ENCODE results near the gene GINS2. TPM values are rescaled to one million over a fixed set of nuclear protein-coding genes. Genes with fewer than 3 reads are reported as not detected.

The GINS2 gene
- total RNA-seq, result 87.4 and 93.0 TPM in 2 replicates

DNA sequence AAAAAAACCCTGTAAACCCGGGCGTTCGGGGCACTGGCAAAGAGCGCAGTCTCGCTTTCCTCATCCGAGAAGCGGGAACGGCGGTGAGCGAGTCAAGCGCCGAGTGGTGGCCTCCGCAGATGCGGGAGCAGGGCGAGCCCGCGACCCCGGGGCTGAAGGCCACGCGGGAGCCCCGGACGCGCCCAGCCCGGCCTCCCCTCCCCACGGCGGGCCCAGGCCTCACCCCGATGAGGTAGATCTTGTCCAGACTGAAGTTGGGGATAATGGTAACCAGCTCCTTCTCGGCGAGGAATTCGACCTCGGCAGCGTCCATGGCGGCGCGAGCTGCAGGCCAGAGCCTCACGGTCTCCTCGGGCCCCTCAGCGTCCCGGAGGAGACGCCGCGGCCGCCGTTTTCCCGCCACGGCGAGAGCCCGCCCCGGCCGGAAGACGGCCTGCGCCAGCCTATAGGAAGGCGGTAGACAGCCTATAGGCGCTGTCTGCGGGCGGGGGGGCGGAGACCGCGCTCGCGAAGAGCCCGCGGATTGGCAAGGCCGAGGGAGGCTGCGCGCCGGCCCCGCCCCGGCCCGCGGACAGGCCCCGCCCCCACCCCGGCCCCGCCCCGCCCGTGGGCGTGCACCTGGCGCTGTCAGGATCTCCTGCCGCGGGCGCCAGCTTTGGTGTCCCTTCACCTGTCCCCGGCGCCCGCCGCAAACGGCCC lies at the start of gene GINS2:
GINS2 (minus strand) TSS at position 369 of the 699 bp plus-strand sequence; CDS start at position 313, 56 bp downstream.
- Mint-ChIP-seq H3K27me3 (peaks cover 5% of the 10 kb centered on the region), H3K4me1 (peaks cover 17% of the 10 kb centered on the region), H3K4me3 (peak within 1 kb of the TSS; percentile 84), H3K27ac (peak within 1 kb of the TSS; percentile 78), H3K9me3 (no peaks in the 10 kb centered on the region), H3K36me3 (ENCODE audit: low read depth) (peaks cover 13% of the 10 kb centered on the region)
- DNase-seq, result peak; percentile 97
- intact Hi-C loops (cut with micrococcal nuclease), result loop anchor here (2.0 to 5.0 kb wide), 3 partner anchors 78 to 131 kb away; partner anchors contain the start of genes COX4I1 and EMC8

DNA sequence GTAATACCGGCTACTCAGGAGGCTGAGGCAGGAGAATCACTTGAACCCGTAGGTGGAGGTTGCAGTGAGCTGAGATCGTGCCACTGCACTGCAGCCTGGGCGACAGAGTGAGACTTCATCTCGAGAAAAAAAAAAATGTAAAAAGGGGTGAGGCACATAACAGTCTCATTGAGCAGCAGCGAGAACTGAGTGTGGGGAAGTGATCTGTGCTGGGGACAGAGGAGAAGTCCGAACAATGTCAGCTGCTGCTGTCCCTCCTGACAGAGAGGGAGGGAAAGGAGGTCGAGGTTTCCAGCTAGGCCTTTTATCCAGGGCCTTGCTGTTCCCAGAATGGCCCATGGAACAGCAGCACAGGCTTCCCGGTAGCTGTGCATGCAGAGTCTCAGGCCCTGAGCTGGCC lies 48.2 kb upstream of the GINS2 start:
- Mint-ChIP-seq H3K4me3 (no peak overlapping the region), H3K4me1 (peaks cover 6% of the 10 kb centered on the region)

DNA sequence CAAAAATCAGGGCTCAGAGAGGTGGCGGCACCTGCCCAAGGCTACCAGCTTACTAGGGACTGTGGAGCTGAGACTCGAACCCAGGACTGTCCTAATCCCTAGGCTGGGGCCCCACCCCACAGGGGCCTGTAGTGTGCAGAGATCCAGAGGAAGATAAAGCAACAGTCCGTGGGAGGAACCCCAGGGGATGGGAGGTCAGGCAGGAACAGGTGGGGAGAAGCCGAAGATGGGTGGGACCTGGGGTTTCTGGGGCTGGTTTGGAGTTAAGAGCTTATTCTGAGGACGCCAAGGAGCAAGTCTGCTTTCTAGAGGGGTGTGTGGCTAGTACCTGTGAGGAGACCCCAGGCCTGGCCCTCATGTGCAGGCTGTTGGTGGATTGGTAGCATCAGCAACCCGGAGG lies 47.2 kb upstream of the GINS2 start:
- no peak overlapping the region for H3K27ac Mint-ChIP-seq
- no peaks in the 10 kb centered on the region for H3K27me3 Mint-ChIP-seq
- no peak for DNase-seq
- H3K4me3 Mint-ChIP-seq, result no peak overlapping the region
- H3K4me1 Mint-ChIP-seq, result peaks cover 6% of the 10 kb centered on the region
- H3K9me3 Mint-ChIP-seq, result no peaks in the 10 kb centered on the region
- no peaks in the 10 kb centered on the region for H3K36me3 Mint-ChIP-seq (ENCODE audit: low read depth)
- intact Hi-C loops (cut with micrococcal nuclease), result no loop called here

More for the DNA sequence above, 48.2 kb upstream of the GINS2 start:
- intact Hi-C loops (cut with micrococcal nuclease), result no loop called here
- H3K27ac Mint-ChIP-seq, result no peak overlapping the region
- no peak for DNase-seq
- H3K36me3 Mint-ChIP-seq (ENCODE audit: low read depth), result no peaks in the 10 kb centered on the region
- no peaks in the 10 kb centered on the region for H3K9me3 Mint-ChIP-seq
- no peaks in the 10 kb centered on the region for H3K27me3 Mint-ChIP-seq

DNA sequence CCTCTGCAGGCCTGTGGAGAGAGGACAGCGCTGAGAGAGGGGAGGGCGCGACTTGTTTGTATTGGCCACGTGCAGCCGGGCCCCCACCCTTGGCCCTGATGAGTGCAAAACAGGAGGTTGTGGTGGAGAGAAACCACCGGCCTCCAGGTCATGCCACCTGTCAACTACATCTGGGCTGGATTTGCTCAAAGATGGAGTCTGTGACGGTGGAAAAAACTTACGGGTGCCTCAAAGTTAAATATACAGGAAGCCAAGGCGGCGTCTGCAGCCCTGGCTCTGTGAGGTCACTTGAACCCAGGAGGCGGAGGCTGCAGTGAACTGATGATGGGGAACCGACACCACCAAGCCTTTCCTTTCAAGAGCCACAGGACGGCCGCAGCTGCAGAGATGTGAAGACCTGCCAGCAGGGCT lies 46.5 kb upstream of the GINS2 start:
- Mint-ChIP-seq H3K4me3 (peak overlapping the region; percentile 39), H3K27ac (no peak overlapping the region)

DNA sequence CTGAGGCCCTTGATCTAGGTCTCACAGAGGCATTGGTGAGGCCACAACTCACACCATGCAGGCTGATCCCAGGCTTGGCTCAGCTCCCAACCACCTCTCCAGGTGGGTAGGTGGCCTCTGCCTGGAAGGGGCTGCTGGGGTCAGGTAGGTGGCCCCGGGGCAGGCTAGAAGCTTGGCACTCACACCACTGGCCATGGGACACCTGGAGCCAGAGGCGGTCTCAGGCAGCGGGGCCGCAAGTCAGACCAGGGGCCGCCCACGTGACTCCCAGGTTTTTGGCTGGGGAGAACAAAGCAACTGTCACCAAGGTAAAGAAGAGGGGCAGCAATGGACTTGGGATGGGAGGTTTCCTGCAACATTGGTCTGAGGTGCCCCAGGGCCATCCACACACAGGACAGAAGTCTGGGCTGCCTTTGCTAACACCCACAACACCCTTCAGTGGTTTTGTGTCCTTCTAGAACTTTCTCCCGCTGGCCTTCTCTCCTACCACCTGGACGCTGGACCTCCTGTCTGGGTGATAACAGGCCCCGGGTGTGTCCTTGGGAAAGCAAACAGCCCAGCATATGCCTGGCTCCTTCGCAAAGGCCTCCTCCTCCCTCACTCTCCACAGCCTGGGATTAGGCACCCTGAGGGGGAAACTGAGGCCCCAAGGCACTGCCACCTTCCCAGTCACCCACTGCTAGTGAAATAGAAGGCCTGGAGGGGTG lies 45.7 kb upstream of the GINS2 start:
- H3K36me3 Mint-ChIP-seq (ENCODE audit: low read depth), result no peaks in the 10 kb centered on the region
- no peak overlapping the region for H3K27ac Mint-ChIP-seq
- intact Hi-C loops (cut with micrococcal nuclease), result no loop called here
- peaks cover 6% of the 10 kb centered on the region for H3K4me1 Mint-ChIP-seq
- no peaks in the 10 kb centered on the region for H3K27me3 Mint-ChIP-seq
- no peak for DNase-seq
- peak overlapping the region; percentile 19 for H3K4me3 Mint-ChIP-seq
- no peaks in the 10 kb centered on the region for H3K9me3 Mint-ChIP-seq

More for the DNA sequence above, 46.5 kb upstream of the GINS2 start:
- Mint-ChIP-seq H3K9me3 (no peaks in the 10 kb centered on the region), H3K4me1 (peaks cover 6% of the 10 kb centered on the region), H3K27me3 (no peaks in the 10 kb centered on the region), H3K36me3 (ENCODE audit: low read depth) (no peaks in the 10 kb centered on the region)
- DNase-seq, result peak; percentile 77
- intact Hi-C loops (cut with micrococcal nuclease), result no loop called here

DNA sequence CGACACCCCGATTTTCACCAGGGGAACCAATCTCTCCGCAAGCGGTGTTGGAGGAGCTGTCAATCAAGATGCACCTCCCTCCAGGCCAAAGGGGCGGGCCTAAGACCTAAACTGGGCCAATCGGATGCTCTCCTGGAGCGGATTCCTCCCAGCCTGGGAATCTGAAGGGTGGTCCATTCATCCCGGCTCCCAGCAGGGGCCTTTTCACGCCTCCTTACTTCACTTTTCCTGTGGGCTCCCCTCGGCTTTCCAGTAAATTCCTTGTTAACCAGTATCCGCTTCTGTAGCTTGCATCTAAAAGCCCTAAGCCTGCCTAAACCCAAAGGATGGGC lies 45.1 kb upstream of the GINS2 start:
- H3K4me1 Mint-ChIP-seq, result peaks cover 6% of the 10 kb centered on the region
- no peaks in the 10 kb centered on the region for H3K9me3 Mint-ChIP-seq
- no peak overlapping the region for H3K4me3 Mint-ChIP-seq
- H3K27ac Mint-ChIP-seq, result no peak overlapping the region
- intact Hi-C loops (cut with micrococcal nuclease), result no loop called here
- no peaks in the 10 kb centered on the region for H3K27me3 Mint-ChIP-seq
- H3K36me3 Mint-ChIP-seq (ENCODE audit: low read depth), result no peaks in the 10 kb centered on the region
- DNase-seq, result no peak

DNA sequence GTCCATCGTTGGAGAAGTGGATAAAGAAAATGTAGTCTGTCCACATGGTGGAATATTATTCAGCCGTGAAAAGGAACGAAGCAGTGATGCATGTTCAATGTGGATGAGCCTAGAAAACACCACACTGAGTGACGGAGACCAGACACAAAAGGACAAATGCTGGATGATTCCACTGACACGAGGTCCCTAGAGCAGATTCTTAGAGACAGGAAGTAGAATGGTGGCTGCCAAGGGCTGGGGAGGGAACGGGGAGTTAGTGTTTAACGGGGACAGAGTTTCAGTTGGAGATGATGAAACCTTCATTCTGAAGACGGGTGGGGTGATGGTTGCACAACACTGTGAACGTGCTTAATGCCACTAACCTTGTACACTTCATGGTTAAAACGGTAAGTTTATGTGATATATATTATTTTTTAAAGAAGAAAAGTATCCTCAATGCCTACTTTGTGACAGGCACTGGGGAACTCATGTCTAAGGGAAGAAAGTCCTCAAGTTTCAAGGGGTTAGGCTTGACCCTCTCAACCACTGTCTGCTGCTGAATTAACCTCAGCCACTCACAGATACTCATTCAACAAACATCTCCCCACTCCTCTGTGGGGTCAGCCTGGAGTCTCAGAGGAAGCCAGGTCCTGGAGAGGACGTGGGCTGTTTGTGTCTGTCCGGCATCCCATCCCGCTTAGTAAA lies 44.5 kb upstream of the GINS2 start:
- DNase-seq, result no peak
- intact Hi-C loops (cut with micrococcal nuclease), result no loop called here
- Mint-ChIP-seq H3K27me3 (no peaks in the 10 kb centered on the region), H3K36me3 (ENCODE audit: low read depth) (no peaks in the 10 kb centered on the region), H3K27ac (no peak overlapping the region), H3K4me1 (peaks cover 6% of the 10 kb centered on the region), H3K9me3 (no peaks in the 10 kb centered on the region), H3K4me3 (no peak overlapping the region)

DNA sequence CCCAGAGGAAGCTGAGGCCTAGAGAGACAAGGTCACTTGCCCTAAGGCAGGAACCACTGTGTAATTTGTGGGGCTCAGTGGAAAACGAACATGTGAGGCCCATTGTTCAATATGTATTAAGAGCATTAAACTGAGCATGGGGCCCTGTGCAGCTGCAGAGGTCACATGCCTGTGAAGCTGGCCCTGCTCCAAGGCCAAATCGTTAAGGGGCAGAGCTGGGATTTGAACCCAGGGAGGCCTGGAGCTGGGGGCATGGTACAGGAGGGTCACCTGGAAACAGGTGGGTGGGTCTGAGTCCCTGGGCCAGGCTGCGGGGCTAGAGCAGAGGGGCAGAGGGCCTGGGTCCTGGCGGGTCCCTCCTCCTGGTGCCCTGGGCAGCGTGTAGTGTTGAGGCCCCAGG lies 42.4 kb upstream of the GINS2 start:
- Mint-ChIP-seq H3K4me1 (peaks cover 6% of the 10 kb centered on the region), H3K4me3 (no peak overlapping the region), H3K9me3 (no peaks in the 10 kb centered on the region), H3K27ac (no peak overlapping the region), H3K27me3 (no peaks in the 10 kb centered on the region), H3K36me3 (ENCODE audit: low read depth) (no peaks in the 10 kb centered on the region)
- no peak for DNase-seq
- intact Hi-C loops (cut with micrococcal nuclease), result no loop called here

DNA sequence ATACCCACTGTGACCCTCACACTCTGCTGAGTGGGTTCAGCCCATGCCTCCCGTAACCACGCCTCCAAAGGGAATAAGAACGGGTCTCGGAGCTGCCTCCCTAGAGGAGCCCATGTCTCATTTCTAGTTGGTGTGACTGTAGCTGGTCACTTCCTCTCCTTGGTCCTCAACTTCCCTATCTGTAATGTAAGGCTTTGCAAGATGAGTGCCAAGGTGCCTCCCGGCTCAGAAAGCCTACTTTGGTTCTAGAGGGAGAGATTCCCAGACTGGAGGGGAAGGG lies 41.4 kb upstream of the GINS2 start:
- no peak for DNase-seq
- H3K4me3 Mint-ChIP-seq, result no peak overlapping the region
- no peaks in the 10 kb centered on the region for H3K36me3 Mint-ChIP-seq (ENCODE audit: low read depth)
- no peaks in the 10 kb centered on the region for H3K9me3 Mint-ChIP-seq
- peaks cover under 1% of the 10 kb centered on the region for H3K4me1 Mint-ChIP-seq
- intact Hi-C loops (cut with micrococcal nuclease), result no loop called here
- no peak overlapping the region for H3K27ac Mint-ChIP-seq
- no peaks in the 10 kb centered on the region for H3K27me3 Mint-ChIP-seq

DNA sequence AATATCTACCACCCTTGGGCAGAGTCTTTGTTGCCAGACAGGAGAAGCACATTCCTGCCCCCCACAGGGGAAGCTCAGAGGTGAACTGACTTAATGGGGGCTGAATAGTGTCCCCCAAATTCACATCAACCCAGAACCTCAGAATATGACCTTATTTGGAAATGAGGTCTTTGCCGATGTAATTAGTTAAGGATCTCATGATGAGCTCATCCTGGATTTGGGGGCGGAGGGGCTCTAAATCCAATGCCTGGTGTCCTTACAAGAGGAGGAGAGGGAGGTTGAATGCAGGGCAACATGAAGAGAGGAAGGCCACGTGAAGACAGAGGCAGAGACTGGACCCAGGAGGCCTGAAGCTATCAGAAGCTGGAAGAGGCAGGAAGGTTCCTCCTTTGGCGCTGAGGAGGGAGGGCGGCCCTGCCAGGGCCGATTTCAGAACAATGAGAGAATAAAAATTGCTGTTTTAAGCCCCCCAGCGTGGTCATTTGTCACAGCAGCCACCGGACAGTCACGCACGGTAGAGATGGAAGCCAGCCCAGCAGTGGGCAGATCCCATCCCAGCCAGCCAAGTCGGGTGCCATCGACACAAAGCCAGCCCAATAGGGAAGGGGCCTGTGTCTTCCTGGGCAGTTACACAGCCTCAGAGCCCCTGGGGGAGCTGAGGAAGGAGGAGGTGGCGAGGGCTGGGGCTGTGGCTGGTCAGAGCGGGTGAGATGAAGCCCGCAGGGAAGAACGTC lies 40.9 kb upstream of the GINS2 start:
- intact Hi-C loops (cut with micrococcal nuclease), result no loop called here
- no peak overlapping the region for H3K4me3 Mint-ChIP-seq
- H3K27me3 Mint-ChIP-seq, result no peaks in the 10 kb centered on the region
- no peaks in the 10 kb centered on the region for H3K36me3 Mint-ChIP-seq (ENCODE audit: low read depth)
- H3K4me1 Mint-ChIP-seq, result no peaks in the 10 kb centered on the region
- H3K27ac Mint-ChIP-seq, result no peak overlapping the region
- no peaks in the 10 kb centered on the region for H3K9me3 Mint-ChIP-seq
- DNase-seq, result no peak

DNA sequence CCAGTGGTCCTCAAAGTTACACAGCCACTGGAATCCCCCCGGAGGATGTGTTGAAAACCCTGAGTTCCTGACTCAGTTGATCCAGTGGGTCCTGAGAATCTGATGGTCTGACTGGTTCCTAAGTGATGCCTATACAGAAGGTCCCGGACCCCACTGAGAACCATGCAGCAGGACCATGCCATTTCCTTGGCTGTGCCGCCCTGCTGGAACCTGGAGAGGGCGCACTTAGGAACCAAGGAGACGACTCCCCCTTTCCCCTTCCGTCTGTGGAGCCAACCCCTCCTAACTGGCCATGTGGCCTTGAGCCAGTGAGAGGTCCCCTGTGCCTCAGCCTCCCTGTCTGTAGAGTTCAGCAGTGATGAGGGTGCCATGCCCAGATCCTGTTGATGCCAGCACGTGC lies 40.1 kb upstream of the GINS2 start:
- no peak overlapping the region for H3K4me3 Mint-ChIP-seq
- H3K9me3 Mint-ChIP-seq, result no peaks in the 10 kb centered on the region
- intact Hi-C loops (cut with micrococcal nuclease), result no loop called here
- DNase-seq, result no peak
- H3K36me3 Mint-ChIP-seq (ENCODE audit: low read depth), result no peaks in the 10 kb centered on the region
- no peaks in the 10 kb centered on the region for H3K4me1 Mint-ChIP-seq
- no peaks in the 10 kb centered on the region for H3K27me3 Mint-ChIP-seq
- H3K27ac Mint-ChIP-seq, result no peak overlapping the region

DNA sequence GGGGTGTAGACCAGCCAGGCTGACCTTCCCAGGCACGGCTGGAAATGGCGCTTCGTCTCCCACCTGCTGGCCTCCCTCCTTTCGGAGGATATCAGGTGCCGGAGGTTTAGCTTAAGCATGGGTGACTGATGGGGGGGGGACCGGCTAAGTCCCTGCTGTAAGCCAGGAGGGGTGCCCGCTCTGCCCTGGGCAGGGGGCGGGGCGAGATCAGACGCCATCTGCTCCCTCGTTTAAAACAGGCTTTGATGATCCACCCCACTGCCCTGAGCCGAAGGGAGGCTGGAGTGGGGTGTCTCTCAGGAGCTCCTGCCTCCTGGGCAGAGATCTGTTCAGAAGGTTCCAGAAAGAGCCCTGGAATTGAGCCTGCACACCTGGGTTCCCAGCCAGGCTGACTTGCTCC lies 36.2 kb upstream of the GINS2 start:
- H3K4me3 Mint-ChIP-seq, result no peak overlapping the region
- H3K4me1 Mint-ChIP-seq, result no peaks in the 10 kb centered on the region
- H3K27me3 Mint-ChIP-seq, result no peaks in the 10 kb centered on the region
- no peak for DNase-seq
- H3K27ac Mint-ChIP-seq, result no peak overlapping the region
- no peaks in the 10 kb centered on the region for H3K36me3 Mint-ChIP-seq (ENCODE audit: low read depth)
- H3K9me3 Mint-ChIP-seq, result no peaks in the 10 kb centered on the region
- intact Hi-C loops (cut with micrococcal nuclease), result no loop called here

DNA sequence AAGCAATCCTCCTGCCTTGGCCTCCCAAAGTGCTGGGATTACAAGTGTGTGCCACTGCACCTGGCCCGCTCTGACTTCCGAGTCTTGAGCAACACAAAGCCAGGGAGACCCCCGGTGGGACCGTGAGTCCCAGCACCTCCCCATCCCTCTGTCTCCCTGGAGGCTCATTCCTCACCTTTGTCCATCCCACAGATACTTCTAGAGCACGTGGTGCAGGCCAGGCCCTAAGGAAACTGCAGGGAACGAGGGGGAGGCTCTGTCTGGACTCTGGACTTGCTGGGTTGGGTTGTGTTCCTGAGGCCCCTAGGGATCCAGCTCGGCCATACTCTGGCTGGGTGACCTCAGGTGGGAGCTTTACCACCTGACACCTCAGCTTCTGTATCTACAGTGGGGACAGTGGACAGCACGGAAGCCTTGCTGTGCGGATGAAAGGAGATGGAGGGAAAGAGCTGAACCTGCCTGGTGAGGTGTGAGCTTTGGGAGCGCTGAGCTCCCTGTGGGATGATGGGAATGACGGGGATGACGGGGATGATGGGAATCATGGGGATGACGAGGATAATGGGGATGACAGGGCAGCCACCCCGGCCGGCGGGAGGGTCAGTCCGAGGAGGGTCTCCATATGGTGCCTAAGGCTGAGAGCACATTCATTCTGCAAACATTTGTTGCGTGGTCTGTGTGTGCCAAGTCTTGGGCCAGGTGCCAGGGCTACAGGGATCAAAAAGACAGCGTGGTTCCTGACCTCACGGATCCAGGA lies 35.5 kb upstream of the GINS2 start:
- H3K4me1 Mint-ChIP-seq, result no peaks in the 10 kb centered on the region
- DNase-seq, result no peak
- intact Hi-C loops (cut with micrococcal nuclease), result no loop called here
- no peaks in the 10 kb centered on the region for H3K27me3 Mint-ChIP-seq
- H3K9me3 Mint-ChIP-seq, result no peaks in the 10 kb centered on the region
- H3K4me3 Mint-ChIP-seq, result no peak overlapping the region
- no peaks in the 10 kb centered on the region for H3K36me3 Mint-ChIP-seq (ENCODE audit: low read depth)
- no peak overlapping the region for H3K27ac Mint-ChIP-seq

All from activated CD4-positive, alpha-beta T cell treated with anti-CD3 and anti-CD28 coated beads, Interleukin-2, amount 10 ng/mL, durations not matched to agents 24 days and 14 days (primary cell).